Liver (tissue), 9 donors: ENCODE results near the gene THSD4. TPM values are rescaled to one million over a fixed set of nuclear protein-coding genes. Genes with fewer than 3 reads are reported as not detected.

ENCODE experiments used
- DNase-seq: peaks from one replicate; pipeline ENCODE4 v3.0.0-alpha.2; 2017; ENCODE audit warnings: low spot score
- H3K27ac ChIP-seq, 2 donors: one replicate each; pipeline ENCODE4 v1.7.0; 2013; ENCODE audit warnings: inconsistent platforms in 2 of 2, low read length in 2 of 2, control low read depth in 1 of 2, low read depth in 1 of 2, mild to moderate bottlenecking in 1 of 2
- H3K27me3 ChIP-seq, 4 donors: one replicate each; pipeline versions ENCODE4 v1.6.1 to v1.7.0; 2013; ENCODE audit warnings: low read length in 3 of 4, inconsistent platforms in 1 of 4, mild to moderate bottlenecking in 1 of 4, moderate library complexity in 1 of 4; ENCODE audit not compliant: control insufficient read depth in 4 of 4, insufficient read depth in 4 of 4
- H3K36me3 ChIP-seq, 4 donors: one replicate each; pipeline versions ENCODE4 v1.6.1 to v1.7.0; 2013; ENCODE audit warnings: low read length in 3 of 4, mild to moderate bottlenecking in 3 of 4, low read depth in 1 of 4, moderate library complexity in 1 of 4; ENCODE audit not compliant: control insufficient read depth in 4 of 4, insufficient read depth in 3 of 4
- H3K4me1 ChIP-seq, 4 donors: one replicate each; pipeline versions ENCODE4 v1.6.1 to v1.7.0; 2013; ENCODE audit warnings: low read length in 3 of 4, mild to moderate bottlenecking in 3 of 4, moderate library complexity in 1 of 4; ENCODE audit not compliant: control insufficient read depth in 4 of 4, insufficient read depth in 4 of 4
- H3K4me3 ChIP-seq, 3 donors: one replicate each; pipeline versions ENCODE4 v1.6.1 to v1.7.0; 2013; ENCODE audit warnings: low read length in 3 of 3, control low read depth in 1 of 3, low read depth in 1 of 3, mild to moderate bottlenecking in 1 of 3
- H3K9ac ChIP-seq, 2 donors: one replicate each; pipeline ENCODE4 v1.7.0; 2013; ENCODE audit warnings: low read length in 2 of 2, mild to moderate bottlenecking in 2 of 2, moderate library complexity in 2 of 2, control low read depth in 1 of 2, low read depth in 1 of 2
- H3K9me3 ChIP-seq, 4 donors: one replicate each; pipeline versions ENCODE4 v1.6.1 to v1.7.0; 2013; ENCODE audit warnings: low read length in 3 of 4; ENCODE audit not compliant: control insufficient read depth in 4 of 4
- FOXA2 ChIP-seq: IDR thresholded peaks from 2 replicates; pipeline ENCODE4 v1.6.1; 2016; ENCODE audit warnings: antibody characterized with exemption
- GABPA ChIP-seq, 2 donors: IDR thresholded peaks in 1 of 2; conservative IDR thresholded peaks in 1 of 2; 2 replicates each; pipeline ENCODE4 v1.6.1; 2016; ENCODE audit warnings: antibody characterized with exemption in 2 of 2, mild to moderate bottlenecking in 1 of 2, moderate library complexity in 1 of 2
- HNF4A ChIP-seq, 2 donors: conservative IDR thresholded peaks; 2 replicates each; pipeline ENCODE4 v1.6.1; 2016; ENCODE audit warnings: antibody characterized with exemption in 2 of 2, mild to moderate bottlenecking in 2 of 2
- HNF4G ChIP-seq: IDR thresholded peaks from 2 replicates; pipeline ENCODE4 v1.6.1; 2016; ENCODE audit warnings: antibody characterized with exemption
- JUND ChIP-seq, 2 donors: IDR thresholded peaks; 2 replicates each; pipeline ENCODE4 v1.6.1; 2016; ENCODE audit warnings: antibody characterized with exemption in 2 of 2
- RAD21 ChIP-seq, 2 donors: IDR thresholded peaks; 2 replicates each; pipeline ENCODE4 v1.6.1; 2016; ENCODE audit warnings: antibody characterized with exemption in 2 of 2, mild to moderate bottlenecking in 2 of 2
- RXRA ChIP-seq, 2 donors: IDR thresholded peaks; 2 replicates each; pipeline ENCODE4 v1.6.1; 2017 to 2018; ENCODE audit warnings: antibody characterized with exemption in 2 of 2, mild to moderate bottlenecking in 1 of 2
- SP1 ChIP-seq: IDR thresholded peaks from 2 replicates; pipeline ENCODE4 v1.6.1; 2018; ENCODE audit warnings: antibody characterized with exemption, mild to moderate bottlenecking
- TAF1 ChIP-seq: conservative IDR thresholded peaks from 2 replicates; pipeline ENCODE4 v1.6.1; 2016; ENCODE audit warnings: antibody characterized with exemption, mild to moderate bottlenecking
- whole genome bisulfite sequencing: extraction: QIAGEN DNeasy Blood & Tissue Kit; methylation state at CpG from one replicate; pipeline ENCODE4 v1.1.7; 2013; 5-methylcytosine and 5-hydroxymethylcytosine counted together
- polyA plus RNA-seq, 2 donors: library from polyadenylated mRNA; stranded (reverse) in 1 of 2; unstranded in 1 of 2; fragments of 200-250 nt in 1 of 2; fragments of >200 nt in 1 of 2; fragmentation: Nextera tagmentation in 1 of 2; extraction: Ambion mirVana in 1 of 2; gene quantifications; one replicate each; pipeline versions ENCODE4 v1.2.1 to v1.2.3, GENCODE V29; 2013 to 2015
- total RNA-seq, 2 donors: library from RNA; depleted of rRNA; stranded (reverse); fragments of >200 nt; gene quantifications; one replicate each; pipeline ENCODE4 v1.2.3, GENCODE V29; 2014
- TF ChIP-seq, protein P1 (sequence below): IDR thresholded peaks from 2 replicates; pipeline ENCODE4 v1.6.1; 2016; ENCODE audit warnings: antibody characterized with exemption, mild to moderate bottlenecking
- TF ChIP-seq, protein P2 (sequence below): IDR thresholded peaks from 2 replicates; pipeline ENCODE4 v1.6.1; 2016; ENCODE audit warnings: antibody characterized with exemption
- TF ChIP-seq, protein P3 (sequence below): IDR thresholded peaks from 2 replicates; pipeline ENCODE4 v1.6.1; 2016; ENCODE audit warnings: antibody characterized with exemption
- donor health status: healthy.
- donor health status: healthy.
- donor health status: healthy.
- donor health status: healthy.
- donor health status: healthy.

The THSD4 gene
- total and polyA plus RNA-seq, 4 donors, result 0.23 to 11.5 (median 1.9) TPM

DNA sequence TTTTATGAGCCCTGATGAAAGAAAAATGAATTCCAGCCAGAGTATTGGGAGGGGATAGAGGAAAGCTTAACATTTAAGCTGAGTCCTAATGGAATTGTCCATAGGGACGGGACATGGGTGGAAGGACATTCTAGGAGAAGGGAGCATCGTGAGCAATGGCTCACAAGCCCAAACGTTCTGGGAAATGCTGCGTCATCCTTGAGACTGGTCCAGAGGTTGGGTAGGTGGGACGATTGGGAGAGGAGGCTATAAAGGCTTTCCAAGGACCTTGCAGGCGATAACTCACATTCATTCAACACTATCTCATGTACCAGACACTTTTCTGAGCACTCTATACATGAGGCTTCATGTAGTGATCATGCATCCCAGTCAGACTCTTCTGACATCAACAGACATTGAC lies 237.5 kb downstream of the THSD4 start (continued):
- no peak for TF ChIP-seq TAF1

DNA sequence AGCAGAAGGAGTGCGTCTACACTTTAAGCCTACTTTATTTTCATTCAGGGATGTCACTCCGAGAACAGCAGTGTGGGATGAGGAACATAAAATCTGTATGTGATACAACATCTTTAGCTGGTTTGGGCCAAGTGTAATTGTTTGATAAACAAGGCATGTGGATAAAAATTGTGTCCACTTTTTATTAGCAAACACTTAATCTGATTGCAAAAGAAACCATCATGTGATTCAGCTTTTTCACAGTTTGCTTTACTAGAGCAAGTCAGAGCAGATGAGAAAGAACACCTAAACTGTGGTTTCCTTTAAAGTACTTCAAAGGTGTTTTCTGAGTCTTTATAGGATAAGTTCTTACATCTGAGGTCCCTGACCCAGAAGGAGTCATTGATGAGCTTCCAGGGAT lies 237.9 kb downstream of the THSD4 start:
- 94% methylated on average over 2 of the region's 2 CpGs for WGBS
- Histone ChIP-seq H3K4me3 (no peak overlapping the region), H3K4me1 (peaks cover 0 to 6% (median 2%) of the 10 kb centered on the region in 4 donors), H3K36me3 (peaks cover 0 to 3% (median 0%) of the 10 kb centered on the region in 4 donors), H3K27me3 (no peaks in the 10 kb centered on the region), H3K9me3 (no peaks in the 10 kb centered on the region), H3K9ac (no peak overlapping the region), H3K27ac (no peak overlapping the region)
- no peak for DNase-seq
- TF ChIP-seq FOXA2, result no peak
- no peak for TF ChIP-seq RAD21 (IDR thresholded peaks at IDR 0.05)
- no peak for TF ChIP-seq GABPA (IDR thresholded peaks at IDR 0.05 in 1 of 2, conservative IDR thresholded peaks at IDR 0.05 in 1 of 2)
- TF ChIP-seq SP1, result no peak
- no peak for TF ChIP-seq TAF1
- TF ChIP-seq, protein P1, sequence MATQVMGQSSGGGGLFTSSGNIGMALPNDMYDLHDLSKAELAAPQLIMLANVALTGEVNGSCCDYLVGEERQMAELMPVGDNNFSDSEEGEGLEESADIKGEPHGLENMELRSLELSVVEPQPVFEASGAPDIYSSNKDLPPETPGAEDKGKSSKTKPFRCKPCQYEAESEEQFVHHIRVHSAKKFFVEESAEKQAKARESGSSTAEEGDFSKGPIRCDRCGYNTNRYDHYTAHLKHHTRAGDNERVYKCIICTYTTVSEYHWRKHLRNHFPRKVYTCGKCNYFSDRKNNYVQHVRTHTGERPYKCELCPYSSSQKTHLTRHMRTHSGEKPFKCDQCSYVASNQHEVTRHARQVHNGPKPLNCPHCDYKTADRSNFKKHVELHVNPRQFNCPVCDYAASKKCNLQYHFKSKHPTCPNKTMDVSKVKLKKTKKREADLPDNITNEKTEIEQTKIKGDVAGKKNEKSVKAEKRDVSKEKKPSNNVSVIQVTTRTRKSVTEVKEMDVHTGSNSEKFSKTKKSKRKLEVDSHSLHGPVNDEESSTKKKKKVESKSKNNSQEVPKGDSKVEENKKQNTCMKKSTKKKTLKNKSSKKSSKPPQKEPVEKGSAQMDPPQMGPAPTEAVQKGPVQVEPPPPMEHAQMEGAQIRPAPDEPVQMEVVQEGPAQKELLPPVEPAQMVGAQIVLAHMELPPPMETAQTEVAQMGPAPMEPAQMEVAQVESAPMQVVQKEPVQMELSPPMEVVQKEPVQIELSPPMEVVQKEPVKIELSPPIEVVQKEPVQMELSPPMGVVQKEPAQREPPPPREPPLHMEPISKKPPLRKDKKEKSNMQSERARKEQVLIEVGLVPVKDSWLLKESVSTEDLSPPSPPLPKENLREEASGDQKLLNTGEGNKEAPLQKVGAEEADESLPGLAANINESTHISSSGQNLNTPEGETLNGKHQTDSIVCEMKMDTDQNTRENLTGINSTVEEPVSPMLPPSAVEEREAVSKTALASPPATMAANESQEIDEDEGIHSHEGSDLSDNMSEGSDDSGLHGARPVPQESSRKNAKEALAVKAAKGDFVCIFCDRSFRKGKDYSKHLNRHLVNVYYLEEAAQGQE, result no peak
- TF ChIP-seq, protein P2, sequence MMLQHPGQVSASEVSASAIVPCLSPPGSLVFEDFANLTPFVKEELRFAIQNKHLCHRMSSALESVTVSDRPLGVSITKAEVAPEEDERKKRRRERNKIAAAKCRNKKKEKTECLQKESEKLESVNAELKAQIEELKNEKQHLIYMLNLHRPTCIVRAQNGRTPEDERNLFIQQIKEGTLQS, result no peak
- no peak for TF ChIP-seq HNF4A (conservative IDR thresholded peaks at IDR 0.05)
- TF ChIP-seq, protein P3, sequence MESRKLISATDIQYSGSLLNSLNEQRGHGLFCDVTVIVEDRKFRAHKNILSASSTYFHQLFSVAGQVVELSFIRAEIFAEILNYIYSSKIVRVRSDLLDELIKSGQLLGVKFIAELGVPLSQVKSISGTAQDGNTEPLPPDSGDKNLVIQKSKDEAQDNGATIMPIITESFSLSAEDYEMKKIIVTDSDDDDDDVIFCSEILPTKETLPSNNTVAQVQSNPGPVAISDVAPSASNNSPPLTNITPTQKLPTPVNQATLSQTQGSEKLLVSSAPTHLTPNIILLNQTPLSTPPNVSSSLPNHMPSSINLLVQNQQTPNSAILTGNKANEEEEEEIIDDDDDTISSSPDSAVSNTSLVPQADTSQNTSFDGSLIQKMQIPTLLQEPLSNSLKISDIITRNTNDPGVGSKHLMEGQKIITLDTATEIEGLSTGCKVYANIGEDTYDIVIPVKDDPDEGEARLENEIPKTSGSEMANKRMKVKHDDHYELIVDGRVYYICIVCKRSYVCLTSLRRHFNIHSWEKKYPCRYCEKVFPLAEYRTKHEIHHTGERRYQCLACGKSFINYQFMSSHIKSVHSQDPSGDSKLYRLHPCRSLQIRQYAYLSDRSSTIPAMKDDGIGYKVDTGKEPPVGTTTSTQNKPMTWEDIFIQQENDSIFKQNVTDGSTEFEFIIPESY, result no peak
- TF ChIP-seq HNF4G, result no peak
- TF ChIP-seq RXRA (IDR thresholded peaks at IDR 0.05), result no peak

DNA sequence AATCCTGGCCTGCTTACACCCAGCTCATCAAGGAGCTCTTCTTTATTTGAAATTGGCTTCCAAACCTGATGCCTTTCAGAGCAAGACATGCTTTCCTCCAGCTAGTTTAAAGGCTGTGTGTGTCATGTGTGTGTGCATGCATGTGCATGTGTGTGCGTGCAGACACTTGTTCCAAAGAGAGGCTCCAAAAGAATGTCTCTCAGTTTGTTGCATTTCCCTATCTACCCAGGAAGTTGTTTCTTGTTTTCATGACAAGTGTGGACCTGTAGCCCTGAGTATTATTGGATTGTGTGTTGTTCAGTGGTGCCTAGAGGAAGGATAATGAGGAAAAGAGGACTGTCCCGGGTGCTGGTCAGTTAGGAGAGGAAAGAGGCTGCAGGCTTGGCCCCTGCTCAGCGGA lies 240.0 kb downstream of the THSD4 start:
- no peak for TF ChIP-seq JUND (IDR thresholded peaks at IDR 0.05)
- H3K27me3 ChIP-seq, result no peaks in the 10 kb centered on the region
- H3K27ac ChIP-seq, result no peak overlapping the region
- no peak for DNase-seq
- peaks cover 0 to 3% (median 0%) of the 10 kb centered on the region in 4 donors for H3K36me3 ChIP-seq
- H3K4me1 ChIP-seq, result peaks cover 0 to 6% (median 0%) of the 10 kb centered on the region in 4 donors
- 91% methylated on average over 3 of the region's 3 CpGs for WGBS
- H3K9me3 ChIP-seq, result no peaks in the 10 kb centered on the region
- no peak overlapping the region for H3K9ac ChIP-seq
- no peak overlapping the region for H3K4me3 ChIP-seq
